Measurements from ENCODE around the gene GEMIN4. TPM values are rescaled to one million over a fixed set of nuclear protein-coding genes. Genes with fewer than 3 reads are reported as not detected.
"Not testable (repeated sequence)": the region's sequence is repeated elsewhere in the genome, so short reads cannot be mapped to it uniquely, and the experiment has no call there.

Gene GEMIN4
- total and polyA plus RNA-seq, 8 donors = 14.0 to 34.5 (median 31.7) TPM

DNA sequence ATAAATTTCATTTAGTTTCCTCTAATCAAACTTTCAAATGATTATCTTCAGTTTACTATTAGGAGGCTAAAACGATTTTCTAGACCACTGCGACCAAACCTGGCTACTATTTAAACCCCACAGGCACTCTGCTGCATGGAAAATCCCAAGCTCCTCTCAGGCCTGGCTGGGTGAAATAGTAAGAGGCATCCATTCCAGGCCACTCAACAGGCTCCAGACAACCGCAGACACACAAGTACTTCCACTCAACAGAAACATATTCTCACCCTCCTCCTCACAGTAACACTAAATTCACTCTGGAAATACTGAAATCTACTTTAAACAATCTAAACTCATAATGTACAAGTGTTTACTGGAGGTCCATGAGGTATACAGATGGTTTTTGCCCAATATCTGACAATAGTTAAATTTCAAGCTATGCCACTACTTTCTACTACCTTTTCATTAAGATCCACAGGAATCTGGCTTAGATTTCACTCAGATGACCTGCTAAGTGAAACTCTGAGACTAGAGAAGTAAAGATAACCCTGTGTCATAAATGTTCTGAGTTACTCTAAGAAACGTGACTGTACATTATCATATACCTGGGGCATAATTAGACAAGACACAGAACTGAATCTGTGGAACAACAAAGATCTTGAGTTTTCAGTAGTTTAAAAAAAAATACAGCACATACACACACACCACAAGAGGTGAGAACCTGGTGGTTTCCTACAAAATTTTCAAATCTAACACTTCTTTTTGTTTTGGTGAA is 47.8 kb downstream of the GEMIN4 start:
- intact Hi-C loops (cut with DNase I) = no loop called here
- peak overlapping the region; percentile 8 to 36 for H3K27ac ChIP-seq
- DNase-seq = no peak
- ATAC-seq = peak; percentile 87
- H3K4me1 ChIP-seq = peaks cover 0 to 40% of the 10 kb centered on the region in 2 donors
- H3K36me3 ChIP-seq = peaks cover 0 to 48% of the 10 kb centered on the region in 2 donors
- no peak overlapping the region for H3K4me3 ChIP-seq
- H3K9me3 ChIP-seq = no peaks in the 10 kb centered on the region
- no peaks in the 10 kb centered on the region for H3K27me3 ChIP-seq
- TF ChIP-seq, protein P1, sequence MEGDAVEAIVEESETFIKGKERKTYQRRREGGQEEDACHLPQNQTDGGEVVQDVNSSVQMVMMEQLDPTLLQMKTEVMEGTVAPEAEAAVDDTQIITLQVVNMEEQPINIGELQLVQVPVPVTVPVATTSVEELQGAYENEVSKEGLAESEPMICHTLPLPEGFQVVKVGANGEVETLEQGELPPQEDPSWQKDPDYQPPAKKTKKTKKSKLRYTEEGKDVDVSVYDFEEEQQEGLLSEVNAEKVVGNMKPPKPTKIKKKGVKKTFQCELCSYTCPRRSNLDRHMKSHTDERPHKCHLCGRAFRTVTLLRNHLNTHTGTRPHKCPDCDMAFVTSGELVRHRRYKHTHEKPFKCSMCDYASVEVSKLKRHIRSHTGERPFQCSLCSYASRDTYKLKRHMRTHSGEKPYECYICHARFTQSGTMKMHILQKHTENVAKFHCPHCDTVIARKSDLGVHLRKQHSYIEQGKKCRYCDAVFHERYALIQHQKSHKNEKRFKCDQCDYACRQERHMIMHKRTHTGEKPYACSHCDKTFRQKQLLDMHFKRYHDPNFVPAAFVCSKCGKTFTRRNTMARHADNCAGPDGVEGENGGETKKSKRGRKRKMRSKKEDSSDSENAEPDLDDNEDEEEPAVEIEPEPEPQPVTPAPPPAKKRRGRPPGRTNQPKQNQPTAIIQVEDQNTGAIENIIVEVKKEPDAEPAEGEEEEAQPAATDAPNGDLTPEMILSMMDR (IDR thresholded peaks at IDR 0.05) = no peak

DNA sequence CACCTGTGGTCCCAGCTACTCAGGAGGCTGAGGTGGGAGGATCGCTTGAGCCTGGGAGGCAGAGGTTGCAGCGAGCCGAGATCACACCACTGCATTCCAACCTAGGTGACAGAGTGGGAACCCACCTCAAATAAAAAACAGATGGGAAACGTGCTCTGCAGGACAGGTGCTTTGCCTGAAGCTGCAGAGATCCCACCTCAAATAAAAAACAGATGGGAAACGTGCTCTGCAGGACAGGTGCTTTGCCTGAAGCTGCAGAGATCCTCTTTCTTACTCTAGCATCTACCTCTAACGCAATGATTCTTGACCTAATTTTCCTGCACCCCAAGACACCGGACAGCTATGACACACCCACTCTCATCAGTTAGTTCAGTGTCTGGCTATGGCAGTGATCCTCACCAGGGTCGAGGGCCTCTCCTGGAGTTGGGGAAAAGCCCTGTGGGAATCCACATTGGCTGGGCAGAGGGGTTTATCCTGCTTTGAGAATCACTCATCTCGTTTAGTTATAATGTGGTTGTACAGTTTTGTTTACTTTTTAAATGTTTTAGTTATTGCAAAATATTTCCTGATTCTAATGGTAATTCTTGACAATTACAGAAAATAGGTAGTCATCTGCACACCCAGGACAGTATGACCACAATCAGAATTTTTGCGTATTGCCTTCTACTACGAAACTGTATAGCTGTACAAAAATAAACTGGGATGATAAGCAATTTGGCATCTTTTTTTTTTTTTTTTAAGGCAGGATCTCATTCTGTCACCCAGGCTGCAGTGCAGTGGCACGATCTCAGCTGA is 48.8 kb downstream of the GEMIN4 start:
- intact Hi-C loops (cut with DNase I) = no loop called here
- H3K27ac ChIP-seq = peak overlapping the region in 1 of 2 donors; percentile 36
- H3K9me3 ChIP-seq = no peaks in the 10 kb centered on the region
- peaks cover 0 to 48% of the 10 kb centered on the region in 2 donors for H3K4me1 ChIP-seq
- ATAC-seq = peak; percentile 24
- H3K4me3 ChIP-seq = no peak overlapping the region
- DNase-seq = no peak
- H3K27me3 ChIP-seq = no peaks in the 10 kb centered on the region
- TF ChIP-seq, protein P1 (IDR thresholded peaks at IDR 0.05) = no peak
- peaks cover 0 to 45% of the 10 kb centered on the region in 2 donors for H3K36me3 ChIP-seq

DNA sequence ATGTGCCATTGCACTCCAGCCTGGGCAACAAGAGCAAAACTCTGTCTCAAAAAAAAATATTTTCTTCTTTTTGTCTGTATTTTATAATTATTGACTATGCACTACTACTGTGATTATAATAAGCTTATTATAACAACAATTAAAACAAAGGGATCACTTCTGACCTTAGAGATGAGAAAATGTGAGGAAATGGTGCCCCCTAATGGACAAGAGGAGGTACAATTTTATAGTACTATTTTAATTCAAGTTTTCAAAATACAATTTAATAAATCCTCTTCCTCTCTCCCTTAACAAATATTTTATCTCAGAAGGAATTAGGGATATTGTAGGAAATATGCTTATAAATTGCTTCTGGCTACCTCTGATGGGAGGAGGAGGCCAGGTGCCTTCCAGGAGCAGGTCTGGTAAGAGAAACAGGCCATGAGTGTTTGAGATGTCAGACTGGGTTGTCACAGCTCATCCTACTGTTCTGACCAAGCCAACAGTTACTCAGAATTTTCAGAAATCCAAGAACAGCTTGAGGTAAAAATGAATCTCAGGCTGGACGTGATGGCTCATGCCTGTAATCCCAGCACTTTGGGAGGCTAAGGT is 51.5 kb downstream of the GEMIN4 start:
- no peak overlapping the region for H3K4me3 ChIP-seq
- H3K27ac ChIP-seq = no peak overlapping the region
- ATAC-seq = peak; percentile 37
- peak in 1 of 4 donors; percentile 39 for DNase-seq
- peaks cover 0 to 48% of the 10 kb centered on the region in 2 donors for H3K4me1 ChIP-seq
- TF ChIP-seq, protein P1 (IDR thresholded peaks at IDR 0.05) = peak; percentile 55 to 59
- intact Hi-C loops (cut with DNase I) = loop anchor here in 1 of 2 donors (2.0 kb wide), 1 partner anchor 290 kb away; a partner anchor contains a TSS
- H3K36me3 ChIP-seq = peaks cover 0 to 58% of the 10 kb centered on the region in 2 donors
- no peaks in the 10 kb centered on the region for H3K27me3 ChIP-seq
- H3K9me3 ChIP-seq = no peaks in the 10 kb centered on the region

DNA sequence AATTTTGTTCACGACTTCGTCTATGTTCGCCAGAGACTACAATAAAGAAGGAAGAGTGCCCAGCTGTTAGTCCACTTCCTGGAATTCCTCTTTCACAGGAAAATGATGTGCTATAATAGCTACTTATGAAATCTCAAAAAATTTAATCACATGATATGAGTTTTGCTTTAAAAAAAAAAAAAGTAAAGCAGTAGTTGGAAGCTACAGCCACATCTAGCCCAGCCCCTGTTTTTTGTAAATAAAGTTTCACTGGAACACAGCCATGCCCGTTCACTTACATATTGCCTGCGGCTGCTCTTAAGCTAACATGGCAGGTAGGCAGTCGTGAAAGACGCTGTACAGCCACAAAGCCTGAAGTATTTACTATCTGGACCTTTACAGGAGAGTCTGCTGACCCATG is 52.7 kb downstream of the GEMIN4 start:
- no peaks in the 10 kb centered on the region for H3K27me3 ChIP-seq
- peak; percentile 48 for ATAC-seq
- intact Hi-C loops (cut with DNase I) = no loop called here
- TF ChIP-seq, protein P1 (IDR thresholded peaks at IDR 0.05) = no peak
- H3K4me3 ChIP-seq = no peak overlapping the region
- peaks cover 0 to 40% of the 10 kb centered on the region in 2 donors for H3K4me1 ChIP-seq
- H3K9me3 ChIP-seq = no peaks in the 10 kb centered on the region
- H3K36me3 ChIP-seq = peaks cover 0 to 65% of the 10 kb centered on the region in 2 donors
- DNase-seq = no peak
- peak overlapping the region in 1 of 2 donors; percentile 5 for H3K27ac ChIP-seq

DNA sequence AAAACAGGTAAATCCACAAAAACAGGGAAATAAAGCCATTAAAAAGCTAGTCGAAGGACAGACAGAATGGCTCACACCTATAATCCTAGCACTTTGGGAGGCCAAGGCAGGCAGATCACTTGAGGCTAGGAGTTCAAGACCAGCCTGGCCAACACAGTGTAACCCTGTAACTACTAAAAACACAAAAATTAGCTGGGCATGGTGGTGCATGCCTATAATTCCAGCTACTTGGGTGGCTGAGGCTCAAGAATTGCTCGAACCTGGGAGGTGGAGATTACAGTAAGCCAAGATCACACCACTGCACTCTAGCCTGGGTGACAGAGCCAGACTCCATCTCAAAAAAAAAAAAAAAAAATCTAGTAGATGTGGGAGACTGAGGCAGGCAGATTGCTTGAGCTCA is 54.0 kb downstream of the GEMIN4 start:
- ATAC-seq = not testable (repeated sequence)

More for the DNA sequence above, 54.0 kb downstream of the GEMIN4 start:
- peaks cover 0 to 27% of the 10 kb centered on the region in 2 donors for H3K4me1 ChIP-seq
- H3K9me3 ChIP-seq; intact Hi-C loops (cut with DNase I); H3K27me3 ChIP-seq; H3K4me3 ChIP-seq; H3K27ac ChIP-seq; DNase-seq: not testable (repeated sequence)
- peaks cover 0 to 77% of the 10 kb centered on the region in 2 donors for H3K36me3 ChIP-seq
